Measurements from ENCODE around the gene BABAM2. TPM values are rescaled to one million over a fixed set of nuclear protein-coding genes. Genes with fewer than 3 reads are reported as not detected.

Gene BABAM2
- total and polyA plus RNA-seq, 2 experiments from 2014 or later, result 17.8 to 21.5 TPM

DNA sequence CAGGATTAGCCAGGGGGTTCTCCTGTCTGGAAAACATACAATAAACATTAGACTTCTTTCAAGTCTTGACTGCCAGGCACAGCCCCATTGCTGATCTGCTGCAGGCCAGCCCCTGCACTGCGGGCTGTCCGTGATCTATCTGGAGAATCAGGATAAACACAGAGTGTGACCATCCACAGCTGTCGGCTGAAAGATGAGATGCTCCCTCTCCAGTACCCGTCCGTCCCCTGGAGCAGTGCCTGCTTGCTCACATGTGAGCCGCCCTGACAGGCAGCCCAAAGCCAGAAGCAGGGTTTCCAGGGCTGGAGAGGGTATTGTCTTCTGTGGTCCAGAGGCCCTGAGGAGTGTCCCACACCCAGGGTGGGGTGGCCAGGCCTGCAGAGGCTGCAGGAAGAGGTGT lies 456.1 kb downstream of the BABAM2 start:
- Mint-ChIP-seq H3K36me3 (ENCODE audit: low read depth) (no peaks in the 10 kb centered on the region), H3K4me3 (no peak overlapping the region), H3K27me3 (ENCODE audit: insufficient read depth, low read depth, poor library complexity) (peaks cover 4% of the 10 kb centered on the region), H3K4me1 (peaks cover 17% of the 10 kb centered on the region), H3K27ac (no peak overlapping the region), H3K9me3 (no peaks in the 10 kb centered on the region)
- no peak overlapping the region for H3K27ac ChIP-seq (ENCODE audit: low read depth)
- DNase-seq (ENCODE audit: low spot score), result no peak
- H3K36me3 ChIP-seq (ENCODE audit: insufficient read depth), result no peaks in the 10 kb centered on the region
- H3K27me3 ChIP-seq (ENCODE audit: insufficient read depth), result no peaks in the 10 kb centered on the region
- no peak overlapping the region for H3K4me2 ChIP-seq
- H4K20me1 ChIP-seq (replicated peaks; ENCODE audit: insufficient read depth), result no peaks in the 10 kb centered on the region
- no peaks in the 10 kb centered on the region for H3K79me2 ChIP-seq (replicated peaks; ENCODE audit: insufficient read depth)
- H3K9me2 ChIP-seq (ENCODE audit: insufficient read depth), result no peaks in the 10 kb centered on the region
- TF ChIP-seq, protein P1, sequence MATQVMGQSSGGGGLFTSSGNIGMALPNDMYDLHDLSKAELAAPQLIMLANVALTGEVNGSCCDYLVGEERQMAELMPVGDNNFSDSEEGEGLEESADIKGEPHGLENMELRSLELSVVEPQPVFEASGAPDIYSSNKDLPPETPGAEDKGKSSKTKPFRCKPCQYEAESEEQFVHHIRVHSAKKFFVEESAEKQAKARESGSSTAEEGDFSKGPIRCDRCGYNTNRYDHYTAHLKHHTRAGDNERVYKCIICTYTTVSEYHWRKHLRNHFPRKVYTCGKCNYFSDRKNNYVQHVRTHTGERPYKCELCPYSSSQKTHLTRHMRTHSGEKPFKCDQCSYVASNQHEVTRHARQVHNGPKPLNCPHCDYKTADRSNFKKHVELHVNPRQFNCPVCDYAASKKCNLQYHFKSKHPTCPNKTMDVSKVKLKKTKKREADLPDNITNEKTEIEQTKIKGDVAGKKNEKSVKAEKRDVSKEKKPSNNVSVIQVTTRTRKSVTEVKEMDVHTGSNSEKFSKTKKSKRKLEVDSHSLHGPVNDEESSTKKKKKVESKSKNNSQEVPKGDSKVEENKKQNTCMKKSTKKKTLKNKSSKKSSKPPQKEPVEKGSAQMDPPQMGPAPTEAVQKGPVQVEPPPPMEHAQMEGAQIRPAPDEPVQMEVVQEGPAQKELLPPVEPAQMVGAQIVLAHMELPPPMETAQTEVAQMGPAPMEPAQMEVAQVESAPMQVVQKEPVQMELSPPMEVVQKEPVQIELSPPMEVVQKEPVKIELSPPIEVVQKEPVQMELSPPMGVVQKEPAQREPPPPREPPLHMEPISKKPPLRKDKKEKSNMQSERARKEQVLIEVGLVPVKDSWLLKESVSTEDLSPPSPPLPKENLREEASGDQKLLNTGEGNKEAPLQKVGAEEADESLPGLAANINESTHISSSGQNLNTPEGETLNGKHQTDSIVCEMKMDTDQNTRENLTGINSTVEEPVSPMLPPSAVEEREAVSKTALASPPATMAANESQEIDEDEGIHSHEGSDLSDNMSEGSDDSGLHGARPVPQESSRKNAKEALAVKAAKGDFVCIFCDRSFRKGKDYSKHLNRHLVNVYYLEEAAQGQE (IDR thresholded peaks at IDR 0.05; ENCODE audit: unreplicated experiment), result no peak
- TF ChIP-seq STAT1 (IDR thresholded peaks at IDR 0.05; ENCODE audit: unreplicated experiment) (no peak), CREB1 (CRISPR knock-in tag; IDR thresholded peaks at IDR 0.05; ENCODE audit: low read depth) (no peak), ZNF114 (CRISPR knock-in tag; IDR thresholded peaks at IDR 0.05) (no peak), EZH2phosphoT487 (IDR thresholded peaks at IDR 0.05; ENCODE audit: unreplicated experiment) (no peak), ZNF331 (CRISPR knock-in tag; IDR thresholded peaks at IDR 0.05; ENCODE audit: low read depth) (no peak), JUNB (IDR thresholded peaks at IDR 0.05; ENCODE audit: unreplicated experiment) (no peak), NANOG (IDR thresholded peaks at IDR 0.05; ENCODE audit: borderline replicate concordance) (no peak), EZH2 (IDR thresholded peaks at IDR 0.05; ENCODE audit: low read depth, unreplicated experiment) (no peak), POLR2AphosphoS5 (IDR thresholded peaks at IDR 0.05; ENCODE audit: low read depth) (no peak)
- TF ChIP-seq, protein P2, sequence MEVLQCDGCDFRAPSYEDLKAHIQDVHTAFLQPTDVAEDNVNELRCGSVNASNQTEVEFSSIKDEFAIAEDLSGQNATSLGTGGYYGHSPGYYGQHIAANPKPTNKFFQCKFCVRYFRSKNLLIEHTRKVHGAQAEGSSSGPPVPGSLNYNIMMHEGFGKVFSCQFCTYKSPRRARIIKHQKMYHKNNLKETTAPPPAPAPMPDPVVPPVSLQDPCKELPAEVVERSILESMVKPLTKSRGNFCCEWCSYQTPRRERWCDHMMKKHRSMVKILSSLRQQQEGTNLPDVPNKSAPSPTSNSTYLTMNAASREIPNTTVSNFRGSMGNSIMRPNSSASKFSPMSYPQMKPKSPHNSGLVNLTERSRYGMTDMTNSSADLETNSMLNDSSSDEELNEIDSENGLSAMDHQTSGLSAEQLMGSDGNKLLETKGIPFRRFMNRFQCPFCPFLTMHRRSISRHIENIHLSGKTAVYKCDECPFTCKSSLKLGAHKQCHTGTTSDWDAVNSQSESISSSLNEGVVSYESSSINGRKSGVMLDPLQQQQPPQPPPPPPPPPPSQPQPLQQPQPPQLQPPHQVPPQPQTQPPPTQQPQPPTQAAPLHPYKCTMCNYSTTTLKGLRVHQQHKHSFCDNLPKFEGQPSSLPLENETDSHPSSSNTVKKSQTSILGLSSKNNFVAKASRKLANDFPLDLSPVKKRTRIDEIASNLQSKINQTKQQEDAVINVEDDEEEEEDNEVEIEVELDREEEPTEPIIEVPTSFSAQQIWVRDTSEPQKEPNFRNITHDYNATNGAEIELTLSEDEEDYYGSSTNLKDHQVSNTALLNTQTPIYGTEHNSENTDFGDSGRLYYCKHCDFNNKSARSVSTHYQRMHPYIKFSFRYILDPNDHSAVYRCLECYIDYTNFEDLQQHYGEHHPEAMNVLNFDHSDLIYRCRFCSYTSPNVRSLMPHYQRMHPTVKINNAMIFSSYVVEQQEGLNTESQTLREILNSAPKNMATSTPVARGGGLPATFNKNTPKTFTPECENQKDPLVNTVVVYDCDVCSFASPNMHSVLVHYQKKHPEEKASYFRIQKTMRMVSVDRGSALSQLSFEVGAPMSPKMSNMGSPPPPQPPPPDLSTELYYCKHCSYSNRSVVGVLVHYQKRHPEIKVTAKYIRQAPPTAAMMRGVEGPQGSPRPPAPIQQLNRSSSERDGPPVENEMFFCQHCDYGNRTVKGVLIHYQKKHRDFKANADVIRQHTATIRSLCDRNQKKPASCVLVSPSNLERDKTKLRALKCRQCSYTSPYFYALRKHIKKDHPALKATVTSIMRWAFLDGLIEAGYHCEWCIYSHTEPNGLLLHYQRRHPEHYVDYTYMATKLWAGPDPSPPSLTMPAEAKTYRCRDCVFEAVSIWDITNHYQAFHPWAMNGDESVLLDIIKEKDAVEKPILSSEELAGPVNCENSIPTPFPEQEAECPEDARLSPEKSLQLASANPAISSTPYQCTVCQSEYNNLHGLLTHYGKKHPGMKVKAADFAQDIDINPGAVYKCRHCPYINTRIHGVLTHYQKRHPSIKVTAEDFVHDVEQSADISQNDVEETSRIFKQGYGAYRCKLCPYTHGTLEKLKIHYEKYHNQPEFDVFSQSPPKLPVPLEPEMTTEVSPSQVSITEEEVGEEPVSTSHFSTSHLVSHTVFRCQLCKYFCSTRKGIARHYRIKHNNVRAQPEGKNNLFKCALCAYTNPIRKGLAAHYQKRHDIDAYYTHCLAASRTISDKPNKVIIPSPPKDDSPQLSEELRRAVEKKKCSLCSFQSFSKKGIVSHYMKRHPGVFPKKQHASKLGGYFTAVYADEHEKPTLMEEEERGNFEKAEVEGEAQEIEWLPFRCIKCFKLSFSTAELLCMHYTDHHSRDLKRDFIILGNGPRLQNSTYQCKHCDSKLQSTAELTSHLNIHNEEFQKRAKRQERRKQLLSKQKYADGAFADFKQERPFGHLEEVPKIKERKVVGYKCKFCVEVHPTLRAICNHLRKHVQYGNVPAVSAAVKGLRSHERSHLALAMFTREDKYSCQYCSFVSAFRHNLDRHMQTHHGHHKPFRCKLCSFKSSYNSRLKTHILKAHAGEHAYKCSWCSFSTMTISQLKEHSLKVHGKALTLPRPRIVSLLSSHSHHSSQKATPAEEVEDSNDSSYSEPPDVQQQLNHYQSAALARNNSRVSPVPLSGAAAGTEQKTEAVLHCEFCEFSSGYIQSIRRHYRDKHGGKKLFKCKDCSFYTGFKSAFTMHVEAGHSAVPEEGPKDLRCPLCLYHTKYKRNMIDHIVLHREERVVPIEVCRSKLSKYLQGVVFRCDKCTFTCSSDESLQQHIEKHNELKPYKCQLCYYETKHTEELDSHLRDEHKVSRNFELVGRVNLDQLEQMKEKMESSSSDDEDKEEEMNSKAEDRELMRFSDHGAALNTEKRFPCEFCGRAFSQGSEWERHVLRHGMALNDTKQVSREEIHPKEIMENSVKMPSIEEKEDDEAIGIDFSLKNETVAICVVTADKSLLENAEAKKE (CRISPR knock-in tag; IDR thresholded peaks at IDR 0.05), result no peak
- TF ChIP-seq, protein P3, sequence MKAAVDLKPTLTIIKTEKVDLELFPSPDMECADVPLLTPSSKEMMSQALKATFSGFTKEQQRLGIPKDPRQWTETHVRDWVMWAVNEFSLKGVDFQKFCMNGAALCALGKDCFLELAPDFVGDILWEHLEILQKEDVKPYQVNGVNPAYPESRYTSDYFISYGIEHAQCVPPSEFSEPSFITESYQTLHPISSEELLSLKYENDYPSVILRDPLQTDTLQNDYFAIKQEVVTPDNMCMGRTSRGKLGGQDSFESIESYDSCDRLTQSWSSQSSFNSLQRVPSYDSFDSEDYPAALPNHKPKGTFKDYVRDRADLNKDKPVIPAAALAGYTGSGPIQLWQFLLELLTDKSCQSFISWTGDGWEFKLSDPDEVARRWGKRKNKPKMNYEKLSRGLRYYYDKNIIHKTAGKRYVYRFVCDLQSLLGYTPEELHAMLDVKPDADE (IDR thresholded peaks at IDR 0.05), result no peak
- TF ChIP-seq, protein P4, sequence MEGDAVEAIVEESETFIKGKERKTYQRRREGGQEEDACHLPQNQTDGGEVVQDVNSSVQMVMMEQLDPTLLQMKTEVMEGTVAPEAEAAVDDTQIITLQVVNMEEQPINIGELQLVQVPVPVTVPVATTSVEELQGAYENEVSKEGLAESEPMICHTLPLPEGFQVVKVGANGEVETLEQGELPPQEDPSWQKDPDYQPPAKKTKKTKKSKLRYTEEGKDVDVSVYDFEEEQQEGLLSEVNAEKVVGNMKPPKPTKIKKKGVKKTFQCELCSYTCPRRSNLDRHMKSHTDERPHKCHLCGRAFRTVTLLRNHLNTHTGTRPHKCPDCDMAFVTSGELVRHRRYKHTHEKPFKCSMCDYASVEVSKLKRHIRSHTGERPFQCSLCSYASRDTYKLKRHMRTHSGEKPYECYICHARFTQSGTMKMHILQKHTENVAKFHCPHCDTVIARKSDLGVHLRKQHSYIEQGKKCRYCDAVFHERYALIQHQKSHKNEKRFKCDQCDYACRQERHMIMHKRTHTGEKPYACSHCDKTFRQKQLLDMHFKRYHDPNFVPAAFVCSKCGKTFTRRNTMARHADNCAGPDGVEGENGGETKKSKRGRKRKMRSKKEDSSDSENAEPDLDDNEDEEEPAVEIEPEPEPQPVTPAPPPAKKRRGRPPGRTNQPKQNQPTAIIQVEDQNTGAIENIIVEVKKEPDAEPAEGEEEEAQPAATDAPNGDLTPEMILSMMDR (conservative IDR thresholded peaks at IDR 0.05; ENCODE audit: low read depth in 2 of 2), result no peak
- H3K4me3 ChIP-seq, result no peak overlapping the region
- no peak overlapping the region for H2AFZ ChIP-seq
- no peak for ATAC-seq
- no peaks in the 10 kb centered on the region for H3F3A ChIP-seq (replicated peaks; ENCODE audit: low read depth)
- peaks cover 8% of the 10 kb centered on the region for H3K4me1 ChIP-seq (ENCODE audit: insufficient read depth)
